Liver (tissue), 3 donors: Measurements from ENCODE around the gene SLC9C1.

Source experiments
- FOXA1 ChIP-seq: IDR thresholded peaks from 2 replicates; pipeline ENCODE4 v1.6.1; 2016; ENCODE audit warnings: antibody characterized with exemption
- GABPA ChIP-seq, 2 donors: IDR thresholded peaks in 1 of 2; conservative IDR thresholded peaks in 1 of 2; 2 replicates each; pipeline ENCODE4 v1.6.1; 2016; ENCODE audit warnings: antibody characterized with exemption in 2 of 2, mild to moderate bottlenecking in 1 of 2, moderate library complexity in 1 of 2
- HNF4G ChIP-seq: IDR thresholded peaks from 2 replicates; pipeline ENCODE4 v1.6.1; 2016; ENCODE audit warnings: antibody characterized with exemption
- JUND ChIP-seq, 2 donors: IDR thresholded peaks; 2 replicates each; pipeline ENCODE4 v1.6.1; 2016; ENCODE audit warnings: antibody characterized with exemption in 2 of 2
- RAD21 ChIP-seq, 2 donors: IDR thresholded peaks; 2 replicates each; pipeline ENCODE4 v1.6.1; 2016; ENCODE audit warnings: antibody characterized with exemption in 2 of 2, mild to moderate bottlenecking in 2 of 2
- SP1 ChIP-seq: IDR thresholded peaks from 2 replicates; pipeline ENCODE4 v1.6.1; 2018; ENCODE audit warnings: antibody characterized with exemption, mild to moderate bottlenecking
- YY1 ChIP-seq: IDR thresholded peaks from 2 replicates; pipeline ENCODE4 v1.6.1; 2016; ENCODE audit warnings: antibody characterized with exemption, mild to moderate bottlenecking
- TF ChIP-seq, protein P1 (sequence below): fragments of 150-350 bp; IDR thresholded peaks from 2 replicates; pipeline ENCODE4 v1.5.1; 2017; ENCODE audit warnings: improper control_type of control experiment, low read depth, low read length; ENCODE audit not compliant: missing input control
- TF ChIP-seq, protein P2 (sequence below): IDR thresholded peaks from 2 replicates; pipeline ENCODE4 v1.6.1; 2016; ENCODE audit warnings: antibody characterized with exemption
- TF ChIP-seq, protein P3 (sequence below): IDR thresholded peaks from 2 replicates; pipeline ENCODE4 v1.6.1; 2016; ENCODE audit warnings: antibody characterized with exemption
- TF ChIP-seq, protein P4 (sequence below): IDR thresholded peaks from 2 replicates; pipeline ENCODE4 v1.6.1; 2016; ENCODE audit warnings: antibody characterized with exemption
- TF ChIP-seq, protein P5 (sequence below): IDR thresholded peaks from 2 replicates; pipeline ENCODE4 v1.6.1; 2016; ENCODE audit warnings: antibody characterized with exemption, mild to moderate bottlenecking
- donor health status: healthy.
- donor health status: healthy.

DNA sequence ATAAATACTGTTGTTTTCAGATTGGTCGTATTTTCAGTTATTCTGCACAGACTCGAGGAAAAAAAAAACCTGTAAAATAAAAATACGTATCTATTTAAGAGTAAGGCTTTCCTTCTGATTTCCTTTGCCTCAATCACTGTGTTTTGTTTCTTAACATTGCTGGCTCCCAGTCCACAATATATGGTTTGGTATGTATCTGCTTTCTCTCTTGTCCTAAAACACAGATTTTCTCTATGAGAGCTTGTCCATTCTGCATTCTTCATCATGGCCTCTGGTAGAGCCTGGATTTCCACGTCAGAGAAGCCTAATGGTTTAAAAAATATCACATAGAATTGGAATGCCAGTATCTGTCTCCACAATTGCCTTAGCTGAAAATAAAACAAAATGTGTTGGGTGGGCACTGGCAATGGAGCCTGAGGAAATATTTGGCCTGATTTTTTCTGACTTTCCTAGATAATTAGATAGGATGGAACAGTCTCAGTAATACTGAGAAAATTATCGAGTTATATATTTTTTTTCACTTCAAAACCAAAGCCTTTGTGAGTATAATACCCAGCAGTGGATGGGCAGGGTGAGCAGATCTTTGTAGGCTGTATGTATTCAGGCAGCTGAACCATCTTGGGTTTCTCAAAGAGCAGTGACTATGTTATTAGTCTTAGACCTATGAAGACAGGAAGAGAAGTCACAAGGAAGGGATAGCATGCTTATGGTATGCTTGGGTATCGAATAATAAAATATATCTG, 40.8 kb upstream of the SLC9C1 start:
- TF ChIP-seq, protein P1, sequence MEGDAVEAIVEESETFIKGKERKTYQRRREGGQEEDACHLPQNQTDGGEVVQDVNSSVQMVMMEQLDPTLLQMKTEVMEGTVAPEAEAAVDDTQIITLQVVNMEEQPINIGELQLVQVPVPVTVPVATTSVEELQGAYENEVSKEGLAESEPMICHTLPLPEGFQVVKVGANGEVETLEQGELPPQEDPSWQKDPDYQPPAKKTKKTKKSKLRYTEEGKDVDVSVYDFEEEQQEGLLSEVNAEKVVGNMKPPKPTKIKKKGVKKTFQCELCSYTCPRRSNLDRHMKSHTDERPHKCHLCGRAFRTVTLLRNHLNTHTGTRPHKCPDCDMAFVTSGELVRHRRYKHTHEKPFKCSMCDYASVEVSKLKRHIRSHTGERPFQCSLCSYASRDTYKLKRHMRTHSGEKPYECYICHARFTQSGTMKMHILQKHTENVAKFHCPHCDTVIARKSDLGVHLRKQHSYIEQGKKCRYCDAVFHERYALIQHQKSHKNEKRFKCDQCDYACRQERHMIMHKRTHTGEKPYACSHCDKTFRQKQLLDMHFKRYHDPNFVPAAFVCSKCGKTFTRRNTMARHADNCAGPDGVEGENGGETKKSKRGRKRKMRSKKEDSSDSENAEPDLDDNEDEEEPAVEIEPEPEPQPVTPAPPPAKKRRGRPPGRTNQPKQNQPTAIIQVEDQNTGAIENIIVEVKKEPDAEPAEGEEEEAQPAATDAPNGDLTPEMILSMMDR: no peak
- TF ChIP-seq, protein P2, sequence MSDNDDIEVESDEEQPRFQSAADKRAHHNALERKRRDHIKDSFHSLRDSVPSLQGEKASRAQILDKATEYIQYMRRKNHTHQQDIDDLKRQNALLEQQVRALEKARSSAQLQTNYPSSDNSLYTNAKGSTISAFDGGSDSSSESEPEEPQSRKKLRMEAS: no peak
- no peak for TF ChIP-seq RAD21 (IDR thresholded peaks at IDR 0.05)
- TF ChIP-seq GABPA (IDR thresholded peaks at IDR 0.05 in 1 of 2, conservative IDR thresholded peaks at IDR 0.05 in 1 of 2): no peak
- TF ChIP-seq, protein P3, sequence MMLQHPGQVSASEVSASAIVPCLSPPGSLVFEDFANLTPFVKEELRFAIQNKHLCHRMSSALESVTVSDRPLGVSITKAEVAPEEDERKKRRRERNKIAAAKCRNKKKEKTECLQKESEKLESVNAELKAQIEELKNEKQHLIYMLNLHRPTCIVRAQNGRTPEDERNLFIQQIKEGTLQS: no peak
- TF ChIP-seq YY1: no peak
- TF ChIP-seq, protein P4, sequence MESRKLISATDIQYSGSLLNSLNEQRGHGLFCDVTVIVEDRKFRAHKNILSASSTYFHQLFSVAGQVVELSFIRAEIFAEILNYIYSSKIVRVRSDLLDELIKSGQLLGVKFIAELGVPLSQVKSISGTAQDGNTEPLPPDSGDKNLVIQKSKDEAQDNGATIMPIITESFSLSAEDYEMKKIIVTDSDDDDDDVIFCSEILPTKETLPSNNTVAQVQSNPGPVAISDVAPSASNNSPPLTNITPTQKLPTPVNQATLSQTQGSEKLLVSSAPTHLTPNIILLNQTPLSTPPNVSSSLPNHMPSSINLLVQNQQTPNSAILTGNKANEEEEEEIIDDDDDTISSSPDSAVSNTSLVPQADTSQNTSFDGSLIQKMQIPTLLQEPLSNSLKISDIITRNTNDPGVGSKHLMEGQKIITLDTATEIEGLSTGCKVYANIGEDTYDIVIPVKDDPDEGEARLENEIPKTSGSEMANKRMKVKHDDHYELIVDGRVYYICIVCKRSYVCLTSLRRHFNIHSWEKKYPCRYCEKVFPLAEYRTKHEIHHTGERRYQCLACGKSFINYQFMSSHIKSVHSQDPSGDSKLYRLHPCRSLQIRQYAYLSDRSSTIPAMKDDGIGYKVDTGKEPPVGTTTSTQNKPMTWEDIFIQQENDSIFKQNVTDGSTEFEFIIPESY: no peak
- TF ChIP-seq SP1: no peak
- no peak for TF ChIP-seq JUND (IDR thresholded peaks at IDR 0.05)
- TF ChIP-seq, protein P5, sequence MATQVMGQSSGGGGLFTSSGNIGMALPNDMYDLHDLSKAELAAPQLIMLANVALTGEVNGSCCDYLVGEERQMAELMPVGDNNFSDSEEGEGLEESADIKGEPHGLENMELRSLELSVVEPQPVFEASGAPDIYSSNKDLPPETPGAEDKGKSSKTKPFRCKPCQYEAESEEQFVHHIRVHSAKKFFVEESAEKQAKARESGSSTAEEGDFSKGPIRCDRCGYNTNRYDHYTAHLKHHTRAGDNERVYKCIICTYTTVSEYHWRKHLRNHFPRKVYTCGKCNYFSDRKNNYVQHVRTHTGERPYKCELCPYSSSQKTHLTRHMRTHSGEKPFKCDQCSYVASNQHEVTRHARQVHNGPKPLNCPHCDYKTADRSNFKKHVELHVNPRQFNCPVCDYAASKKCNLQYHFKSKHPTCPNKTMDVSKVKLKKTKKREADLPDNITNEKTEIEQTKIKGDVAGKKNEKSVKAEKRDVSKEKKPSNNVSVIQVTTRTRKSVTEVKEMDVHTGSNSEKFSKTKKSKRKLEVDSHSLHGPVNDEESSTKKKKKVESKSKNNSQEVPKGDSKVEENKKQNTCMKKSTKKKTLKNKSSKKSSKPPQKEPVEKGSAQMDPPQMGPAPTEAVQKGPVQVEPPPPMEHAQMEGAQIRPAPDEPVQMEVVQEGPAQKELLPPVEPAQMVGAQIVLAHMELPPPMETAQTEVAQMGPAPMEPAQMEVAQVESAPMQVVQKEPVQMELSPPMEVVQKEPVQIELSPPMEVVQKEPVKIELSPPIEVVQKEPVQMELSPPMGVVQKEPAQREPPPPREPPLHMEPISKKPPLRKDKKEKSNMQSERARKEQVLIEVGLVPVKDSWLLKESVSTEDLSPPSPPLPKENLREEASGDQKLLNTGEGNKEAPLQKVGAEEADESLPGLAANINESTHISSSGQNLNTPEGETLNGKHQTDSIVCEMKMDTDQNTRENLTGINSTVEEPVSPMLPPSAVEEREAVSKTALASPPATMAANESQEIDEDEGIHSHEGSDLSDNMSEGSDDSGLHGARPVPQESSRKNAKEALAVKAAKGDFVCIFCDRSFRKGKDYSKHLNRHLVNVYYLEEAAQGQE: no peak
- TF ChIP-seq HNF4G: no peak
- TF ChIP-seq FOXA1: no peak
